HepG2 (cell line): ENCODE measurements around the gene DTYMK. TPM values are rescaled to one million over a fixed set of nuclear protein-coding genes. Genes with fewer than 3 reads are reported as not detected.

ENCODE experiments used
- AGO2 ChIP-seq: fragments of 200-400 bp; formaldehyde crosslinking; optimal IDR thresholded peaks from 2 replicates; pipeline ENCODE3; 2017; ENCODE audit warnings: mild to moderate bottlenecking, low read depth, low read length, moderate library complexity
- ARNT ChIP-seq: fragments of 450-650 bp; IDR thresholded peaks from 2 replicates; pipeline ENCODE4 v1.6.1; 2017
- CBX1 ChIP-seq: IDR thresholded peaks from one replicate; pipeline ENCODE4 v1.6.1; 2016; ENCODE audit warnings: antibody characterized with exemption, low read depth
- CCAR2 ChIP-seq: fragments of 200-400 bp; formaldehyde crosslinking; optimal IDR thresholded peaks from 2 replicates; pipeline ENCODE3; 2018; ENCODE audit warnings: low read depth, mild to moderate bottlenecking, low read length, moderate library complexity
- FOXP1 ChIP-seq, 2 experiments: fragments of 450-650 bp in 1 of 2; IDR thresholded peaks; 2 replicates each; pipeline ENCODE4 v1.6.1; 2017 to 2018; ENCODE audit warnings: antibody characterized with exemption in 1 of 2
- KLF12 ChIP-seq: sonication (generic); formaldehyde crosslinking; IDR thresholded peaks from 2 replicates; pipeline ENCODE4 v1.4.0; 2020; ENCODE audit warnings: missing genetic modification reagents, borderline replicate concordance
- MED8 ChIP-seq: sonication (generic); formaldehyde crosslinking; IDR thresholded peaks from 2 replicates; pipeline ENCODE4 v1.8.1; 2023; ENCODE audit warnings: mild to moderate bottlenecking, missing genetic modification reagents; ENCODE audit not compliant: insufficient replicate concordance
- NCOA1 ChIP-seq: sonication (generic); formaldehyde crosslinking; IDR thresholded peaks from 2 replicates; pipeline ENCODE4 v1.9.0; 2021; ENCODE audit warnings: missing genetic modification reagents
- NONO ChIP-seq, 2 experiments: fragments of 450-650 bp in 1 of 2; sonication (generic) in 1 of 2; formaldehyde crosslinking in 1 of 2; IDR thresholded peaks in 1 of 2; conservative IDR thresholded peaks in 1 of 2; 2 replicates each; pipeline versions ENCODE4 v1.6.1 to v1.8.0; 2017 to 2022; ENCODE audit warnings: mild to moderate bottlenecking in 1 of 2, missing genetic modification reagents in 1 of 2, moderate library complexity in 1 of 2
- PITX1 ChIP-seq: sonication (generic); formaldehyde crosslinking; IDR thresholded peaks from 2 replicates; pipeline ENCODE4 v1.5.1; 2020; ENCODE audit warnings: mild to moderate bottlenecking, missing genetic modification reagents
- RFX1 ChIP-seq: fragments of 450-650 bp; IDR thresholded peaks from 2 replicates; pipeline ENCODE4 v1.6.1; 2017
- SKI ChIP-seq: fragments of 450-650 bp; IDR thresholded peaks from one replicate; pipeline ENCODE4 v1.6.1; 2018; ENCODE audit warnings: mild to moderate bottlenecking; ENCODE audit not compliant: partially characterized antibody
- SNRNP70 ChIP-seq: fragments of 200-400 bp; formaldehyde crosslinking; IDR thresholded peaks from 2 replicates; pipeline ENCODE4 v1.6.1; 2017; ENCODE audit warnings: mild to moderate bottlenecking, low read depth, low read length, moderate library complexity
- ZBTB7A ChIP-seq: sonication (generic); formaldehyde crosslinking; IDR thresholded peaks from 2 replicates; pipeline ENCODE4 v1.8.0; 2022; ENCODE audit warnings: mild to moderate bottlenecking, missing genetic modification reagents
- ZFP1 ChIP-seq: IDR thresholded peaks from 2 replicates; pipeline ENCODE4 v1.6.1; 2016
- ZNF17 ChIP-seq: sonication (generic); formaldehyde crosslinking; IDR thresholded peaks from 2 replicates; pipeline ENCODE4 v1.5.0; 2020; ENCODE audit warnings: mild to moderate bottlenecking, missing genetic modification reagents
- ZNF260 ChIP-seq: sonication (generic); formaldehyde crosslinking; IDR thresholded peaks from 2 replicates; pipeline ENCODE4 v1.4.0; 2020; ENCODE audit warnings: missing genetic modification reagents, low read depth, mild to moderate bottlenecking, borderline replicate concordance
- ZNF335 ChIP-seq: sonication (generic); formaldehyde crosslinking; IDR thresholded peaks from 2 replicates; pipeline ENCODE4 v1.4.0; 2020; ENCODE audit warnings: missing genetic modification reagents
- ZNF460 ChIP-seq: sonication (generic); formaldehyde crosslinking; IDR thresholded peaks from 2 replicates; pipeline ENCODE4 v1.5.1; 2020; ENCODE audit warnings: missing genetic modification reagents, mild to moderate bottlenecking, borderline replicate concordance
- ZNF558 ChIP-seq: sonication (generic); formaldehyde crosslinking; IDR thresholded peaks from 2 replicates; pipeline ENCODE4 v1.9.0; 2022; ENCODE audit warnings: mild to moderate bottlenecking, missing genetic modification reagents, borderline replicate concordance
- polyA plus RNA-seq, 8 experiments: library from polyadenylated mRNA; depleted of rRNA in 3 of 8; stranded (reverse) in 7 of 8; unstranded in 1 of 8; fragments of >200 nt; fragmentation: Illumina TruSeq in 4 of 8; extraction: Trizol in 4 of 8; gene quantifications; 2 replicates each; pipeline versions ENCODE4 v1.2.1 to v1.2.3, GENCODE V29; 2011 to 2016; ENCODE audit warnings: low read depth in 4 of 8, missing spikeins in 1 of 8, mixed read lengths in 1 of 8; ENCODE audit not compliant: insufficient read depth in 1 of 8
- total RNA-seq, 5 experiments: library from RNA; depleted of rRNA; stranded (reverse); fragments of >200 nt; fragmentation: Illumina TruSeq; extraction: Trizol; gene quantifications; 2 replicates each; pipeline ENCODE4 v1.2.3, GENCODE V29; 2016; ENCODE audit warnings: low read depth in 1 of 5
- TF ChIP-seq, protein P1 (sequence below): sonication (generic); formaldehyde crosslinking; IDR thresholded peaks from 2 replicates; pipeline ENCODE4 v1.8.1; 2023; ENCODE audit warnings: mild to moderate bottlenecking, missing genetic modification reagents, borderline replicate concordance
- TF ChIP-seq, protein P2 (sequence below): sonication (generic); formaldehyde crosslinking; conservative IDR thresholded peaks from 2 replicates; pipeline ENCODE4 v1.4.0; 2020; ENCODE audit warnings: missing genetic modification reagents
- TF ChIP-seq, protein P3 (sequence below): sonication (generic); formaldehyde crosslinking; IDR thresholded peaks from 2 replicates; pipeline ENCODE4 v1.8.1; 2023; ENCODE audit warnings: mild to moderate bottlenecking, missing genetic modification reagents
- TF ChIP-seq, protein P4 (sequence below): sonication (generic); formaldehyde crosslinking; IDR thresholded peaks from 2 replicates; pipeline ENCODE4 v1.4.0; 2020; ENCODE audit warnings: missing genetic modification reagents
- TF ChIP-seq, protein P5 (sequence below): conservative IDR thresholded peaks from 2 replicates; pipeline ENCODE4 v1.6.1; 2018; ENCODE audit warnings: missing genetic modification reagents

DTYMK gene
- total and polyA plus RNA-seq, 2 of the 13 experiments (the other 11 are each of a cell fraction or from before 2014, with no cell fraction given) = 57.5 to 134 TPM

DNA sequence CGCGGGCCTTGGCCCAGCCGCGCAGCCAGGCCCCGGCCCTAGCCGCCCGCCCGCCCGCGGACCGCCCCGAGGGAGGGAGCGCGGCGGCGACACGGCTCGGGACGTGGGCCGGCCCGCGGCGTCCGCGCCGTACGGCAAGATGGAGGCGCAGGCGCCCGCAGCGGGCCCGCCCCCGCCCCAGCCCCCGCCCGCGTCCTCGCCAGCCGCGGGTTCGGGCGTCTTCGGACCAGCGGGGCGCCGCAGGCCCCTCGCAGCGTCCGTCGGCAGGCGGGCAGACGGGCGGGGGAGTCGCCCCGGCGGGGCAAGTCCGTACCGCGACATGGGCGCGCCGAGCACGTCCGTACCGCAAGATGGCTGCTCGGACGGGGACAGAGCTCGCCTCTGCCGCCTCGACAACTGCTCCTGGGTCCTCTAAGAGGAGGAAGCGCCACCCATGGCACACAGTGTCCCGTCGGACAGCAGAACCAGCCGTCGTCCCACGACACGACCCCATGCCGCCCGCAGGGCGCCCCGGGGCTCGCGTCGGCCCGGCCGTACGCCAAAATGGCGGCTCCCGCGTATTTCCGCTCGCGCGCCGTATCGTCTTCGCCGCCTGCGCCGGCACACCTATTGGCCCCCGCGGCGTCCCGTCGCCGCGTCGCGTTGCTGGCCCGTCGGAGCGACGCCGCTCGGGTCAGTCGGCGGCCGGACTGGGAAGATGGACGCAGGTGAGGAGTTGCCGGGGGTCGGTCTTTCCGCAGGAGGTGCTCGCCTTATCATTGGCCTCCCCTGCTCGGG lies 49.4 kb downstream of the DTYMK start, which contains the start of the genes ATG4B and THAP4 (continued):
- TF ChIP-seq, protein P1, sequence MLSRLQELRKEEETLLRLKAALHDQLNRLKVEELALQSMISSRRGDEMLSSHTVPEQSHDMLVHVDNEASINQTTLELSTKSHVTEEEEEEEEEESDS = no peak
- TF ChIP-seq, protein P2, sequence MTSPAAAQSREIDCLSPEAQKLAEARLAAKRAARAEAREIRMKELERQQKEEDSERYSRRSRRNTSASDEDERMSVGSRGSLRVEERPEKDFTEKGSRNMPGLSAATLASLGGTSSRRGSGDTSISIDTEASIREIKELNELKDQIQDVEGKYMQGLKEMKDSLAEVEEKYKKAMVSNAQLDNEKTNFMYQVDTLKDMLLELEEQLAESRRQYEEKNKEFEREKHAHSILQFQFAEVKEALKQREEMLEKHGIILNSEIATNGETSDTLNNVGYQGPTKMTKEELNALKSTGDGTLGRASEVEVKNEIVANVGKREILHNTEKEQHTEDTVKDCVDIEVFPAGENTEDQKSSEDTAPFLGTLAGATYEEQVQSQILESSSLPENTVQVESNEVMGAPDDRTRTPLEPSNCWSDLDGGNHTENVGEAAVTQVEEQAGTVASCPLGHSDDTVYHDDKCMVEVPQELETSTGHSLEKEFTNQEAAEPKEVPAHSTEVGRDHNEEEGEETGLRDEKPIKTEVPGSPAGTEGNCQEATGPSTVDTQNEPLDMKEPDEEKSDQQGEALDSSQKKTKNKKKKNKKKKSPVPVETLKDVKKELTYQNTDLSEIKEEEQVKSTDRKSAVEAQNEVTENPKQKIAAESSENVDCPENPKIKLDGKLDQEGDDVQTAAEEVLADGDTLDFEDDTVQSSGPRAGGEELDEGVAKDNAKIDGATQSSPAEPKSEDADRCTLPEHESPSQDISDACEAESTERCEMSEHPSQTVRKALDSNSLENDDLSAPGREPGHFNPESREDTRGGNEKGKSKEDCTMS = no peak
- TF ChIP-seq, protein P3, sequence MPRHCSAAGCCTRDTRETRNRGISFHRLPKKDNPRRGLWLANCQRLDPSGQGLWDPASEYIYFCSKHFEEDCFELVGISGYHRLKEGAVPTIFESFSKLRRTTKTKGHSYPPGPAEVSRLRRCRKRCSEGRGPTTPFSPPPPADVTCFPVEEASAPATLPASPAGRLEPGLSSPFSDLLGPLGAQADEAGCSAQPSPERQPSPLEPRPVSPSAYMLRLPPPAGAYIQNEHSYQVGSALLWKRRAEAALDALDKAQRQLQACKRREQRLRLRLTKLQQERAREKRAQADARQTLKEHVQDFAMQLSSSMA (CRISPR knock-in tag) = peak; percentile 84; the same call in 1 of the 2 replicates
- no peak for TF ChIP-seq ARNT
- no peak for TF ChIP-seq MED8
- no peak for TF ChIP-seq CBX1
- peak; percentile 91 for TF ChIP-seq AGO2
- TF ChIP-seq ZFP1 = no peak
- no peak for TF ChIP-seq NCOA1 (CRISPR knock-in tag)
- TF ChIP-seq PITX1 (CRISPR knock-in tag) = peak; percentile 52
- TF ChIP-seq FOXP1 (IDR thresholded peaks at IDR 0.05) = no peak
- TF ChIP-seq FOXP1 (CRISPR knock-in tag; IDR thresholded peaks at IDR 0.05) = peak; percentile 47; the same call in 1 of the 2 replicates
- TF ChIP-seq, protein P4, sequence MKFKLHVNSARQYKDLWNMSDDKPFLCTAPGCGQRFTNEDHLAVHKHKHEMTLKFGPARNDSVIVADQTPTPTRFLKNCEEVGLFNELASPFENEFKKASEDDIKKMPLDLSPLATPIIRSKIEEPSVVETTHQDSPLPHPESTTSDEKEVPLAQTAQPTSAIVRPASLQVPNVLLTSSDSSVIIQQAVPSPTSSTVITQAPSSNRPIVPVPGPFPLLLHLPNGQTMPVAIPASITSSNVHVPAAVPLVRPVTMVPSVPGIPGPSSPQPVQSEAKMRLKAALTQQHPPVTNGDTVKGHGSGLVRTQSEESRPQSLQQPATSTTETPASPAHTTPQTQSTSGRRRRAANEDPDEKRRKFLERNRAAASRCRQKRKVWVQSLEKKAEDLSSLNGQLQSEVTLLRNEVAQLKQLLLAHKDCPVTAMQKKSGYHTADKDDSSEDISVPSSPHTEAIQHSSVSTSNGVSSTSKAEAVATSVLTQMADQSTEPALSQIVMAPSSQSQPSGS (CRISPR knock-in tag) = peak; percentile 75
- TF ChIP-seq NONO (IDR thresholded peaks at IDR 0.05) = no peak
- TF ChIP-seq NONO (CRISPR knock-in tag; conservative IDR thresholded peaks at IDR 0.05) = peak; percentile 99
- no peak for TF ChIP-seq SNRNP70
- no peak for TF ChIP-seq KLF12 (CRISPR knock-in tag)
- TF ChIP-seq ZBTB7A (CRISPR knock-in tag) = no peak; the same call in 1 of the 2 replicates
- peak; percentile 86; the same call in 1 of the 2 replicates for TF ChIP-seq ZNF558
- TF ChIP-seq, protein P5, sequence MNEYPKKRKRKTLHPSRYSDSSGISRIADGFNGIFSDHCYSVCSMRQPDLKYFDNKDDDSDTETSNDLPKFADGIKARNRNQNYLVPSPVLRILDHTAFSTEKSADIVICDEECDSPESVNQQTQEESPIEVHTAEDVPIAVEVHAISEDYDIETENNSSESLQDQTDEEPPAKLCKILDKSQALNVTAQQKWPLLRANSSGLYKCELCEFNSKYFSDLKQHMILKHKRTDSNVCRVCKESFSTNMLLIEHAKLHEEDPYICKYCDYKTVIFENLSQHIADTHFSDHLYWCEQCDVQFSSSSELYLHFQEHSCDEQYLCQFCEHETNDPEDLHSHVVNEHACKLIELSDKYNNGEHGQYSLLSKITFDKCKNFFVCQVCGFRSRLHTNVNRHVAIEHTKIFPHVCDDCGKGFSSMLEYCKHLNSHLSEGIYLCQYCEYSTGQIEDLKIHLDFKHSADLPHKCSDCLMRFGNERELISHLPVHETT = peak; percentile 97
- no peak for TF ChIP-seq CCAR2
- TF ChIP-seq RFX1 = no peak
- TF ChIP-seq SKI = peak; percentile 87
- TF ChIP-seq ZNF260 = 0 out of 2 replicates have a peak, but pooled peaks have one; percentile 69
- TF ChIP-seq ZNF460 (CRISPR knock-in tag) = no peak
- TF ChIP-seq ZNF335 = peak; percentile 94
- no peak for TF ChIP-seq ZNF17 (CRISPR knock-in tag)
